Heart left ventricle (tissue), 16 donors: ENCODE data around the gene TLCD5. TPM values are rescaled to one million over a fixed set of nuclear protein-coding genes. Genes with fewer than 3 reads are reported as not detected.

ENCODE experiments used
- ATAC-seq, 4 donors: fragments of 200-7000 bp; cut with Tn5 transposase; one replicate each; pipeline ENCODE4 v1.9.1; 2020 to 2022; ENCODE audit warnings: moderate library complexity in 4 of 4, mild to moderate bottlenecking in 3 of 4, moderate number of reproducible peaks in 1 of 4
- DNase-seq, 5 donors: peaks; one replicate each; pipeline ENCODE4 v3.0.0-alpha.2; 2020
- H3K27ac ChIP-seq, 12 donors: fragments of 200-600 bp; sonication (generic) in 4 of 12; one replicate each; pipeline versions ENCODE4 v1.5.0 to v1.8.0; 2016 to 2022; ENCODE audit warnings: mild to moderate bottlenecking in 2 of 12
- H3K27me3 ChIP-seq, 9 donors: fragments of 200-600 bp; sonication (generic) in 2 of 9; one replicate each; pipeline versions ENCODE4 v1.5.1 to v1.8.0; 2016 to 2022; ENCODE audit warnings: mild to moderate bottlenecking in 3 of 9
- H3K36me3 ChIP-seq, 9 donors: fragments of 200-600 bp; sonication (generic) in 2 of 9; one replicate each; pipeline versions ENCODE4 v1.5.0 to v1.8.0; 2018 to 2022; ENCODE audit warnings: mild to moderate bottlenecking in 2 of 9
- H3K4me1 ChIP-seq, 12 donors: fragments of 200-600 bp; sonication (generic) in 4 of 12; one replicate each; pipeline versions ENCODE4 v1.5.0 to v1.8.0; 2016 to 2022; ENCODE audit warnings: mild to moderate bottlenecking in 3 of 12
- H3K4me3 ChIP-seq, 12 donors: fragments of 200-600 bp; sonication (generic) in 4 of 12; one replicate each; pipeline versions ENCODE4 v1.5.0 to v1.8.0; 2017 to 2022; ENCODE audit warnings: mild to moderate bottlenecking in 9 of 12, moderate library complexity in 4 of 12
- H3K9me3 ChIP-seq, 12 donors: fragments of 200-600 bp; sonication (generic) in 4 of 12; one replicate each; pipeline versions ENCODE4 v1.5.0 to v1.8.0; 2016 to 2022; ENCODE audit warnings: mild to moderate bottlenecking in 1 of 12
- POLR2A ChIP-seq, 2 donors: fragments of 450-650 bp; IDR thresholded peaks; one replicate each; pipeline ENCODE4 v1.6.1; 2017; ENCODE audit warnings: antibody characterized with exemption in 2 of 2, mild to moderate bottlenecking in 2 of 2, moderate library complexity in 2 of 2
- WGBS, 4 donors: extraction: QIAGEN DNeasy Blood & Tissue Kit in 2 of 4; methylation state at CpG; one replicate each; pipeline versions ENCODE4 v1.1.5 to v1.1.7; 2013 to 2018; 5-methylcytosine and 5-hydroxymethylcytosine counted together
- intact Hi-C, 10 donors: fragments of 100-400 bp; cut with DNase I; formaldehyde crosslinking; loops; one replicate each; pipeline versions ENCODE4 v1.11.1 to v1.14.2; 2022
- polyA plus RNA-seq, 2 donors: library from polyadenylated mRNA; stranded (reverse); fragments of 200-250 nt; gene quantifications; one replicate each; pipeline ENCODE4 v1.2.3, GENCODE V29; 2013
- total RNA-seq, 9 donors: library from RNA; depleted of rRNA in 2 of 9; stranded (reverse); fragments of >200 nt in 2 of 9; fragmentation: NEBNext Ultra II Directional in 3 of 9; extraction: Animal tissue kit (Norgen Biotek cat#: 25700) in 3 of 9; gene quantifications; one replicate each; pipeline versions ENCODE4 v1.1.0 to v1.2.4, GENCODE V29; 2016 to 2023
- TF ChIP-seq, protein P1 (sequence below), 12 donors: fragments of 200-600 bp; sonication (generic) in 4 of 12; IDR thresholded peaks; one replicate each; pipeline versions ENCODE4 v1.5.0 to v1.8.0; 2018 to 2022; ENCODE audit warnings: antibody characterized with exemption in 12 of 12, mild to moderate bottlenecking in 5 of 12
- donor health status: ischemic (EF 13 %, LVEDD 7.1; RV severe dilation, severe dysfunction).
- donor health status: healthy with polysubstance abuse.
- donor health status: DM: no; HTN: yes; CAD: no.
- donor health status: DM: no; HTN: no; CAD: no.
- donor health status: ischemic (EF 25% LVEDD 6.9; RV normal size, moderate dysfunction).
- donor health status: ischemic (EF 25% LVEDD 5.7; RV mildly dilated, moderate dysfunction).
- donor health status: healthy.
- donor health status: DM: yes; HTN: yes; CAD: no.
- donor health status: ischemic (EF 35%, LVEDD 5.7; RV mildly dilated, moderate dysfunction).
- donor health status: nonischemic (EF 11% LVEDD 7.7; RV severe dilation, severe dysfunction).
- donor health status: DM: yes; HTN: yes; CAD: no.
- donor health status: PGD.
- donor health status: ischemic (EF 29% LVEDD 5.4; RV normal size, mild dysfunction).
- donor health status: nonischemic (EF 23%, LVEDD 6.1; RV moderate dilation, normal function).

Gene TLCD5
- total and polyA plus RNA-seq, 11 donors = 4.0 to 15.0 (median 10.3) TPM

DNA sequence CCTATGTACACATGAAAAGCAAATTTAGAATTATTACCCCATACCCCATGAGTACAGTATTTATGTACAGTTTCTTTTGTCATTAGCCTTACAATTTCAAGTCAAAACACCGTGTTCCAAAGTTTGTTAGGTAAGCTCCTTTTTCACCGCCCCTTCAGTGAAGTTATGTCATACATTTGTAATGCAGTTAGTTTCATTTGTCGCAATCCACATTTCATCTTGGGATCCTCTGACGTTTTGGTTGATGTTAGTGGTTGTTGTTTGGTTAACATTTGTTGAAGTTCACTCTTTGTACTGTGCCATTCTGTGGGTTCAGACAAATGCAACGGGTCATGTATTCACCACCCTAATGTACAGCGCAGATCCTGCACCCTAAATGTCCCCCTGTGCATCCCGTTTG, 56.3 kb downstream of the TLCD5 start:
- TF ChIP-seq POLR2A (IDR thresholded peaks at IDR 0.05) = no peak
- TF ChIP-seq, protein P1, sequence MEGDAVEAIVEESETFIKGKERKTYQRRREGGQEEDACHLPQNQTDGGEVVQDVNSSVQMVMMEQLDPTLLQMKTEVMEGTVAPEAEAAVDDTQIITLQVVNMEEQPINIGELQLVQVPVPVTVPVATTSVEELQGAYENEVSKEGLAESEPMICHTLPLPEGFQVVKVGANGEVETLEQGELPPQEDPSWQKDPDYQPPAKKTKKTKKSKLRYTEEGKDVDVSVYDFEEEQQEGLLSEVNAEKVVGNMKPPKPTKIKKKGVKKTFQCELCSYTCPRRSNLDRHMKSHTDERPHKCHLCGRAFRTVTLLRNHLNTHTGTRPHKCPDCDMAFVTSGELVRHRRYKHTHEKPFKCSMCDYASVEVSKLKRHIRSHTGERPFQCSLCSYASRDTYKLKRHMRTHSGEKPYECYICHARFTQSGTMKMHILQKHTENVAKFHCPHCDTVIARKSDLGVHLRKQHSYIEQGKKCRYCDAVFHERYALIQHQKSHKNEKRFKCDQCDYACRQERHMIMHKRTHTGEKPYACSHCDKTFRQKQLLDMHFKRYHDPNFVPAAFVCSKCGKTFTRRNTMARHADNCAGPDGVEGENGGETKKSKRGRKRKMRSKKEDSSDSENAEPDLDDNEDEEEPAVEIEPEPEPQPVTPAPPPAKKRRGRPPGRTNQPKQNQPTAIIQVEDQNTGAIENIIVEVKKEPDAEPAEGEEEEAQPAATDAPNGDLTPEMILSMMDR (IDR thresholded peaks at IDR 0.05) = no peak
- Histone ChIP-seq H3K4me1 (peaks cover 6 to 73% (median 48%) of the 10 kb centered on the region in 12 donors), H3K27ac (no peak overlapping the region), H3K9me3 (peaks cover 0 to 18% (median 0%) of the 10 kb centered on the region in 12 donors), H3K4me3 (no peak overlapping the region), H3K36me3 (no peaks in the 10 kb centered on the region), H3K27me3 (no peaks in the 10 kb centered on the region)
- whole genome bisulfite sequencing, 4 donors = 82 to 89% (median 87%) methylated on average over 7 of the region's 7 CpGs
- DNase-seq = no peak
- ATAC-seq = no peak
- intact Hi-C loops = no loop called here

Other genes with a start within 250 kb of the TLCD5 start
- gene TRIM29, start 187.2 kb upstream of the TLCD5 start, total RNA-seq = 1 to 10 TPM in 1 of 9 donors, under 1 TPM in 1, not detected in 7; 0.56 to 6.4 TPM
- gene TRIM29, start 187.2 kb upstream of the TLCD5 start, polyA plus RNA-seq = under 1 TPM in 1 of 2 donors, not detected in 1; 0.14 TPM
- 10 to 100 TPM; 10.3 to 41.9 (median 19.9) TPM for gene OAF, start 114.3 kb upstream of the TLCD5 start, total RNA-seq
- 10 to 100 TPM; 11.9 to 26.4 TPM for gene OAF, start 114.3 kb upstream of the TLCD5 start, polyA plus RNA-seq
- gene POU2F3, start 85.2 kb upstream of the TLCD5 start, total RNA-seq = under 1 TPM in 1 of 9 donors, not detected in 8; 0.15 TPM
- gene POU2F3, start 85.2 kb upstream of the TLCD5 start, polyA plus RNA-seq = not detected
- gene ARHGEF12, start 11.1 kb downstream of the TLCD5 start, total RNA-seq = 100 to 1,000 TPM in 7 of 9 donors, 10 to 100 TPM in 2; 79.3 to 140 (median 114) TPM
- gene ARHGEF12, start 11.1 kb downstream of the TLCD5 start, polyA plus RNA-seq = 10 to 100 TPM; 22.0 to 52.2 TPM
- under 1 TPM in 4 of 9 donors, not detected in 5; 0.07 to 0.45 (median 0.13) TPM for gene GRIK4, start 186.4 kb downstream of the TLCD5 start, total RNA-seq
- gene GRIK4, start 186.4 kb downstream of the TLCD5 start, polyA plus RNA-seq = under 1 TPM in 1 of 2 donors, not detected in 1; 0.04 TPM